Sigmoid colon (tissue), 7 donors: Measurements from ENCODE around the gene REXO2. TPM values are rescaled to one million over a fixed set of nuclear protein-coding genes. Genes with fewer than 3 reads are reported as not detected.
A peak's percentile ranks its signal among the peaks of the same experiment; 100 is the strongest.

ENCODE experiments used
- DNase-seq: peaks from one replicate; pipeline ENCODE4 v3.0.0-alpha.2; 2019
- H3K27ac ChIP-seq, 4 donors: fragments of 200-600 bp; sonication (generic); one replicate each; pipeline ENCODE4 v1.5.1; 2016 to 2019; ENCODE audit warnings: mild to moderate bottlenecking in 1 of 4
- H3K27me3 ChIP-seq, 3 donors: fragments of 200-600 bp; sonication (generic); one replicate each; pipeline ENCODE4 v1.5.1; 2019; ENCODE audit warnings: mild to moderate bottlenecking in 1 of 3
- H3K36me3 ChIP-seq, 4 donors: fragments of 200-600 bp; sonication (generic); one replicate each; pipeline ENCODE4 v1.5.1; 2016 to 2019
- H3K4me1 ChIP-seq, 4 donors: fragments of 200-600 bp; sonication (generic); one replicate each; pipeline ENCODE4 v1.5.1; 2017 to 2019
- H3K4me3 ChIP-seq, 4 donors: fragments of 200-600 bp; sonication (generic); one replicate each; pipeline ENCODE4 v1.5.1; 2017 to 2019; ENCODE audit warnings: mild to moderate bottlenecking in 2 of 4, moderate library complexity in 1 of 4
- H3K9me3 ChIP-seq, 4 donors: fragments of 200-600 bp in 3 of 4; sonication (generic) in 3 of 4; one replicate each; pipeline versions ENCODE4 v1.5.1 to v1.6.1; 2013 to 2019
- EP300 ChIP-seq, 4 donors: sonication (generic); formaldehyde crosslinking; IDR thresholded peaks; one replicate each; pipeline ENCODE4 v1.6.1; 2017; ENCODE audit warnings: antibody characterized with exemption in 4 of 4
- POLR2A ChIP-seq, 2 donors: fragments of 450-650 bp; IDR thresholded peaks; one replicate each; pipeline ENCODE4 v1.6.1; 2016; ENCODE audit warnings: antibody characterized with exemption in 2 of 2, mild to moderate bottlenecking in 2 of 2, moderate library complexity in 2 of 2
- POLR2AphosphoS5 ChIP-seq, 4 donors: sonication (generic); formaldehyde crosslinking; IDR thresholded peaks; one replicate each; pipeline ENCODE4 v1.6.1; 2017; ENCODE audit warnings: antibody characterized with exemption in 4 of 4
- WGBS, 2 donors: extraction: QIAGEN DNeasy Blood & Tissue Kit; methylation state at CpG; one replicate each; pipeline ENCODE4 v1.1.7; 2013; 5-methylcytosine and 5-hydroxymethylcytosine counted together
- intact Hi-C: fragments of 100-400 bp; cut with DNase I; formaldehyde crosslinking; loops from one replicate; pipeline ENCODE4 v1.15.1; 2023
- polyA plus RNA-seq, 3 donors: library from polyadenylated mRNA; stranded (reverse); fragments of 200-250 nt; gene quantifications; one replicate each; pipeline ENCODE4 v1.2.3, GENCODE V29; 2013
- total RNA-seq, 4 donors: library from RNA; depleted of rRNA; stranded (reverse); fragments of >200 nt; gene quantifications; one replicate each; pipeline ENCODE4 v1.1.0, GENCODE V29; 2016
- TF ChIP-seq, protein P1 (sequence below), 4 experiments: fragments of 450-650 bp in 3 of 4; fragments of 200-600 bp in 1 of 4; IDR thresholded peaks; one replicate each; pipeline ENCODE4 v1.5.1; 2016 to 2019; ENCODE audit warnings: antibody characterized with exemption in 4 of 4, mild to moderate bottlenecking in 3 of 4, moderate library complexity in 2 of 4
- donor health status: healthy with polysubstance abuse.
- donor health status: Bipolar disorder and iron deficiency.
- donor health status: healthy.

REXO2 gene
- total and polyA plus RNA-seq, 7 donors, result 49.7 to 238 (median 158) TPM

DNA sequence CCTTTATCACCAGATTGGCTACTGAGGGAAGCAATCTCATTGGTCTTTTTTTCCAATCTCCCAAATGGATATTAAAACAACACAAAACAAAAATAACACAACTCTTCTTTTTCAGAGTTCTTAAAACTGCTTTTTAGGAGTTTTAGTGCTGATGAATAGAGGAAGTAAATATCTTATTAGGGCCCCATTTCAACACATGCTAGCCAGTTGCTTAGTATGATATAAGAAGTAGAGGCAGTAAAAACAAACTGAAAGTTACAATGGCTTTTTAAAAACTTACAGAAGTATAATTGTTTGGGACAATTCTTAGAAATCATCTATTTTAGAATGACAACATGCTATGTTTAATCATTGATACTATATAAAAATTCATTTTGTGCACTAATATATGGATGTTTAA is 42.4 kb upstream of the REXO2 start:
- intact Hi-C loops, result loop anchor here (5.0 kb wide), 2 partner anchors 50 to 115 kb away; no protein-coding TSS in a partner anchor

DNA sequence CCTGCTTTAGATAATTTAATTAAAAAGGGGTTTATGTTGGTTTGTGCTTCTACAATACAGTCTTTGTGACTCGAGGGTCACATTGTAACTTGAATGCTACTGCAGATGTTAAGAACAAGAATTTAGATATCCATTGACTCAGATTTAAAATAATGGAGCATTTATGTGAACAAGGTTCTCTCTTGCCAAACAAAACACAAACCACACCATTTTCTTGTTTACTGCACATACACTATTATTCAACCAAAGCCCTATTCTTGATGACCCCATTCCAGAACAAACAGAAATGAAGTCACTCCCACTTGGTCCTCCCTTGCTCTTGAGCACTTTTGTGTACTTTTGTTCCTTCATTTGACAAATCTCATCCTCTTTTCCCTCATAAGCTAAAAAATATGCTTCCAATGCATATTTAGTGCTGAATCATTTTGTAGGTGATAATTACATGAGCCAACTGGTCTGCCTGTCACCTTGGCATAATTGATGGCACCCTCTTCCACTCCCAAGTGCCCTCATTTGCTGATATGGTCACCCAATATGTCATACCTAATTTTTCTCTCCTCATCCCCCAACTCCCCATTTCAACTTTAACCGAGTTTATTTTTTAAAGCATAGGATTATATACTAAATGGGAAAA is 41.8 kb upstream of the REXO2 start:
- Histone ChIP-seq H3K27me3 (no peaks in the 10 kb centered on the region), H3K36me3 (no peaks in the 10 kb centered on the region), H3K4me3 (no peak overlapping the region), H3K4me1 (peaks cover 0 to 32% (median 28%) of the 10 kb centered on the region in 4 donors), H3K27ac (no peak overlapping the region), H3K9me3 (no peaks in the 10 kb centered on the region)
- TF ChIP-seq EP300 (IDR thresholded peaks at IDR 0.05), result no peak
- no peak for TF ChIP-seq POLR2AphosphoS5 (IDR thresholded peaks at IDR 0.05)
- TF ChIP-seq, protein P1, sequence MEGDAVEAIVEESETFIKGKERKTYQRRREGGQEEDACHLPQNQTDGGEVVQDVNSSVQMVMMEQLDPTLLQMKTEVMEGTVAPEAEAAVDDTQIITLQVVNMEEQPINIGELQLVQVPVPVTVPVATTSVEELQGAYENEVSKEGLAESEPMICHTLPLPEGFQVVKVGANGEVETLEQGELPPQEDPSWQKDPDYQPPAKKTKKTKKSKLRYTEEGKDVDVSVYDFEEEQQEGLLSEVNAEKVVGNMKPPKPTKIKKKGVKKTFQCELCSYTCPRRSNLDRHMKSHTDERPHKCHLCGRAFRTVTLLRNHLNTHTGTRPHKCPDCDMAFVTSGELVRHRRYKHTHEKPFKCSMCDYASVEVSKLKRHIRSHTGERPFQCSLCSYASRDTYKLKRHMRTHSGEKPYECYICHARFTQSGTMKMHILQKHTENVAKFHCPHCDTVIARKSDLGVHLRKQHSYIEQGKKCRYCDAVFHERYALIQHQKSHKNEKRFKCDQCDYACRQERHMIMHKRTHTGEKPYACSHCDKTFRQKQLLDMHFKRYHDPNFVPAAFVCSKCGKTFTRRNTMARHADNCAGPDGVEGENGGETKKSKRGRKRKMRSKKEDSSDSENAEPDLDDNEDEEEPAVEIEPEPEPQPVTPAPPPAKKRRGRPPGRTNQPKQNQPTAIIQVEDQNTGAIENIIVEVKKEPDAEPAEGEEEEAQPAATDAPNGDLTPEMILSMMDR (IDR thresholded peaks at IDR 0.05), result no peak
- TF ChIP-seq POLR2A (IDR thresholded peaks at IDR 0.05), result no peak
- DNase-seq, result no peak
- intact Hi-C loops, result loop anchor here (5.0 kb wide), 2 partner anchors 50 to 115 kb away; no protein-coding TSS in a partner anchor
- WGBS, 2 donors, result 91 to 96% methylated on average over 2 of the region's 2 CpGs

More for the DNA sequence above, 42.4 kb upstream of the REXO2 start:
- H3K9me3 ChIP-seq, result no peaks in the 10 kb centered on the region
- H3K27ac ChIP-seq, result no peak overlapping the region
- no peaks in the 10 kb centered on the region for H3K36me3 ChIP-seq
- H3K27me3 ChIP-seq, result no peaks in the 10 kb centered on the region
- peaks cover 0 to 29% (median 24%) of the 10 kb centered on the region in 4 donors for H3K4me1 ChIP-seq
- TF ChIP-seq, protein P1 (IDR thresholded peaks at IDR 0.05), result no peak
- TF ChIP-seq POLR2A (IDR thresholded peaks at IDR 0.05) (no peak), POLR2AphosphoS5 (IDR thresholded peaks at IDR 0.05) (no peak), EP300 (IDR thresholded peaks at IDR 0.05) (no peak)
- H3K4me3 ChIP-seq, result no peak overlapping the region
- DNase-seq, result no peak

DNA sequence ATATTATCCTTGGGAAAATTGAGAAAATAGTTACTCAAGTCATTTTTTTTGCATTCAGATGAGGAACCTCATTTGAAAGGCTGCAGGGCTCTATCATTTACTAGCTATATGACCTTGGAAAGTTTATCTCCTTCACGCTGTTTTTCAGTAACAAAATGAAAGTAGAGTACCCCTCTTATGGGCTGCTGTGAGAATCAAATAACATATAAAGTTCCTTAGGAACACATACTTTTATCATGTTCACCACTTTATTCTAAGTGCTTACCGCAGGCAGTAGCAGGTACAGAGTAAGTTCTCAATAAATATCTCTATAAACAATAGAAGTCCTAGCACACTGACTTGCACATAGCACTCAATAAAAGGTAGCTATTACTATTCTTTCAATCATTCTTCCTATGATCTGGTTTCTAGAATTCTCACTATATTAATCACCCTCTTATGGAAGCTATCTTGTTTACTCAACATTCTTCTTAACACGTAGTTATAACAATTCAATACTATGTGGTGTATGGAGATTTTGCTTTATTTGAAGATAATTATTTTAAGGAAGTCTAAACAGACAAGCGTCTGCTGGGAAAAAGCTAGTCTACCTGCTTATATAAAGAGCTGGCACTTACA is 40.9 kb upstream of the REXO2 start:
- no peak for TF ChIP-seq EP300 (IDR thresholded peaks at IDR 0.05)
- TF ChIP-seq, protein P1 (IDR thresholded peaks at IDR 0.05), result no peak
- no peak for TF ChIP-seq POLR2A (IDR thresholded peaks at IDR 0.05)
- no peak for TF ChIP-seq POLR2AphosphoS5 (IDR thresholded peaks at IDR 0.05)
- Histone ChIP-seq H3K4me3 (no peak overlapping the region), H3K27ac (peak overlapping the region; percentile 91 to 97 (median 92)), H3K4me1 (peaks cover 0 to 41% (median 32%) of the 10 kb centered on the region in 4 donors), H3K36me3 (peaks cover 0 to 5% (median 0%) of the 10 kb centered on the region in 4 donors), H3K9me3 (no peaks in the 10 kb centered on the region), H3K27me3 (no peaks in the 10 kb centered on the region)
- DNase-seq, result no peak
- WGBS, 2 donors, result 54 to 71% methylated on average over 4 of the region's 4 CpGs
- intact Hi-C loops, result loop anchor here (5.0 kb wide), 2 partner anchors 51 to 116 kb away; no protein-coding TSS in a partner anchor

DNA sequence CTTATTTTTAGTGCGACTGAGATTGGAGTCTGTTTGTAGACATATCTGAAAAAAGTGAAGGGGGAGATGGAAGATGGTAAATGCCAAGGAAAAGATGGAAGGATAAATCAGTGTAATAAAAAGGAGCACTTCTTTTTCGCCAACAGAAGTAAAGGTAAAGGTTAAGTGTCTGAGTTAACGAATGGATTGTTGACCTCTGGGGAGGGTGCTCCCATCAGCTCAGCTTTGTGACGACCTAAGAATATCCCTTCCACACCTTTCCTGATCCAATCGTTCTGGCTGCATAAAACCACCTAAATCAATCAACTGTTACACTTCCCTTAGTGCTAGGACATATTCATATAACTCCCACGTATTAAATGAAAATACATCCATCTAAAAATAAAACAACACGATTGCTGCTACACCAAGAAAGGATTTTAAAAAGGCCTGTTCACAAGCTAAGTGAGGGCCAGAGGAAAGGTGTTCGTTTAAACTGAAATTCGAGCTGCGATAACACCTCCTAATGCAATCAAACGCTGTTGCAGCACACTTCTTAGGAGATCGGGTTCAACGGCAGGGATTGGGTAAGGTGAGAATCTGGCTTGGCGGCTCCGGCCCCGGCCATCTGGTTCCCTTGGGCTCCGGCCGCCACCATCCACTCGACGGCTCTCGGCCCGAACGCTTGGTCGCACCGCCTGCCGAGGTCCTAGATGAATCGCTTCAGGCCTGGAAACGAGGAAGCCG is 39.6 kb upstream of the REXO2 start:
- H3K36me3 ChIP-seq, result peaks cover 0 to 5% (median 0%) of the 10 kb centered on the region in 4 donors
- WGBS, 2 donors, result 1 to 4% methylated on average over 29 of the region's 29 CpGs
- peak overlapping the region; percentile 64 to 86 (median 79) for H3K4me3 ChIP-seq
- no peaks in the 10 kb centered on the region for H3K27me3 ChIP-seq
- no peak for DNase-seq
- peak overlapping the region; percentile 91 to 97 (median 92) for H3K27ac ChIP-seq
- H3K9me3 ChIP-seq, result no peaks in the 10 kb centered on the region
- TF ChIP-seq POLR2AphosphoS5 (IDR thresholded peaks at IDR 0.05), result no peak
- TF ChIP-seq POLR2A (IDR thresholded peaks at IDR 0.05), result no peak
- TF ChIP-seq EP300 (IDR thresholded peaks at IDR 0.05), result no peak
- TF ChIP-seq, protein P1 (IDR thresholded peaks at IDR 0.05), result no peak
- peaks cover 0 to 50% (median 44%) of the 10 kb centered on the region in 4 donors for H3K4me1 ChIP-seq
- intact Hi-C loops, result loop anchor here (1.0 to 10.0 kb wide), 5 partner anchors 40 to 525 kb away; partner anchors contain the start of genes NNMT, REXO2 and USP28
